OCI-LY7 (cell line): ENCODE data around the gene ROBO2. TPM values are rescaled to one million over a fixed set of nuclear protein-coding genes. Genes with fewer than 3 reads are reported as not detected.

Experiments
- BruUV-seq: library from RNA; stranded (reverse); fragments of 400-500 nt; replicated peaks from 2 replicates; lab custom pipeline; 2021; lab: Mats Ljungman, UMichigan
- CTCF ChIA-PET: fragments of 300-600 bp; sonication (Branson Sonifier 250); formaldehyde crosslinking; loops from one replicate; lab custom pipeline; 2022; ENCODE audit warnings: antibody characterized with exemption; ENCODE audit not compliant: unreplicated experiment; lab: Charles Lee
- POLR2A ChIA-PET: fragments of 300-600 bp; sonication (Branson Sonifier 250); formaldehyde crosslinking; loops from one replicate; lab custom pipeline; 2022; ENCODE audit warnings: antibody characterized with exemption; lab: Charles Lee
- DNase-seq: peaks from one replicate; pipeline ENCODE4 v3.0.0-alpha.2; 2015; ENCODE audit warnings: low spot score
- H2AFZ ChIP-seq: fragments of 200-600 bp; sonication (generic), shearing (Covaris generic); 2 replicates; pipeline ENCODE4 v1.6.1; 2014; ENCODE audit warnings: mild to moderate bottlenecking, antibody characterized with exemption, low read length, moderate library complexity
- H3K27ac ChIP-seq: fragments of 200-600 bp; sonication (generic); 2 replicates; pipeline ENCODE4 v1.5.1; 2014; ENCODE audit warnings: mixed run types, low read depth, mild to moderate bottlenecking, moderate library complexity, low read length, inconsistent platforms; ENCODE audit not compliant: poor library complexity, severe bottlenecking
- H3K36me3 ChIP-seq: fragments of 200-600 bp; sonication (generic); 2 replicates; pipeline ENCODE4 v1.6.1; 2014; ENCODE audit warnings: mild to moderate bottlenecking, antibody characterized with exemption, low read length, moderate library complexity, mixed read lengths; ENCODE audit not compliant: insufficient read depth
- H3K4me1 ChIP-seq: fragments of 200-600 bp; sonication (generic); 2 replicates; pipeline ENCODE4 v1.5.1; 2014; ENCODE audit warnings: mild to moderate bottlenecking, low read length; ENCODE audit not compliant: insufficient read depth, poor library complexity, severe bottlenecking
- H3K4me2 ChIP-seq: fragments of 200-600 bp; sonication (generic); 2 replicates; pipeline ENCODE4 v1.6.1; 2014; ENCODE audit warnings: mild to moderate bottlenecking, low read length
- H3K4me3 ChIP-seq: fragments of 200-600 bp; sonication (generic); 2 replicates; pipeline ENCODE4 v1.5.1; 2014; ENCODE audit warnings: mild to moderate bottlenecking, low read depth, low read length; ENCODE audit not compliant: poor library complexity, severe bottlenecking
- H3K79me2 ChIP-seq: fragments of 200-600 bp; sonication (generic); 2 replicates; pipeline ENCODE4 v1.6.1; 2016; ENCODE audit warnings: low read depth, mild to moderate bottlenecking, low read length, moderate library complexity, mixed read lengths; ENCODE audit not compliant: insufficient read depth
- H3K9me2 ChIP-seq: fragments of 200-600 bp; sonication (generic); 2 replicates; pipeline ENCODE4 v1.6.1; 2016; ENCODE audit warnings: mild to moderate bottlenecking, low read length, mixed read lengths; ENCODE audit not compliant: insufficient read depth
- H3K9me3 ChIP-seq: fragments of 200-600 bp; sonication (generic); 2 replicates; pipeline ENCODE4 v1.6.1; 2014; ENCODE audit warnings: mild to moderate bottlenecking, mixed run types, low read length, mixed read lengths
- H4K20me1 ChIP-seq: fragments of 200-600 bp; sonication (generic); 2 replicates; pipeline ENCODE4 v1.6.1; 2014; ENCODE audit warnings: mild to moderate bottlenecking, antibody characterized with exemption, low read length, moderate library complexity, mixed read lengths; ENCODE audit not compliant: insufficient read depth
- CTCF ChIP-seq: fragments of 200-600 bp; sonication (generic); conservative IDR thresholded peaks from 2 replicates; pipeline ENCODE4 v1.5.1; 2014; ENCODE audit warnings: mild to moderate bottlenecking, antibody characterized with exemption, low read length, moderate library complexity, mixed read lengths
- EZH2phosphoT487 ChIP-seq: fragments of 200-600 bp; sonication (generic); IDR thresholded peaks from 2 replicates; pipeline ENCODE4 v1.6.1; 2018; ENCODE audit warnings: low read depth, borderline replicate concordance, mild to moderate bottlenecking, mixed run types, antibody characterized with exemption, low read length, moderate library complexity, mixed read lengths
- intact Hi-C: fragments of 100-400 bp; cut with micrococcal nuclease; formaldehyde crosslinking; loops from one replicate; pipeline ENCODE4 v1.10.0; 2022; ENCODE audit not compliant: unreplicated experiment
- total RNA-seq, 2 experiments: library from RNA; depleted of rRNA in 1 of 2; stranded (reverse); fragments of >200 nt in 1 of 2; shearing (Covaris generic) in 1 of 2; gene quantifications; 2 replicates each; pipeline ENCODE4 v1.2.3, GENCODE V29; 2014 to 2022

ROBO2 gene
- total RNA-seq, 2 experiments from 2014 or later, result 0.06 to 4.8 TPM

- no peak overlapping the region for H3K4me3 ChIP-seq
- intact Hi-C loops, result no loop called here
- POLR2A ChIA-PET, result no interaction called here
- H3K4me2 ChIP-seq, result no peak overlapping the region
- H3K9me3 ChIP-seq, result no peaks in the 10 kb centered on the region
- no peak overlapping the region for H3K27ac ChIP-seq
- no peaks in the 10 kb centered on the region for H3K4me1 ChIP-seq
- no peaks in the 10 kb centered on the region for H3K79me2 ChIP-seq
- H2AFZ ChIP-seq, result no peak overlapping the region
- no peaks in the 10 kb centered on the region for H3K36me3 ChIP-seq
- no peaks in the 10 kb centered on the region for H3K9me2 ChIP-seq
- H4K20me1 ChIP-seq, result no peaks in the 10 kb centered on the region
- TF ChIP-seq CTCF (no peak), EZH2phosphoT487 (no peak)
- CTCF ChIA-PET, result no interaction called here
- BruUV-seq, result no TSS peak
- no peak for DNase-seq
These were observed 428.1 kb downstream of the ROBO2 start for GRCh38 chr3:77467702-77468625.

GRCh38 chr3:77468626-77469020 lies 428.7 kb downstream of the ROBO2 start:
- ChIA-PET CTCF (no interaction called here), POLR2A (no interaction called here)
- Histone ChIP-seq H3K36me3 (no peaks in the 10 kb centered on the region), H2AFZ (no peak overlapping the region), H3K9me3 (no peaks in the 10 kb centered on the region), H3K9me2 (no peaks in the 10 kb centered on the region), H3K4me2 (no peak overlapping the region), H3K4me3 (no peak overlapping the region), H3K27ac (no peak overlapping the region), H3K4me1 (no peaks in the 10 kb centered on the region), H4K20me1 (no peaks in the 10 kb centered on the region), H3K79me2 (no peaks in the 10 kb centered on the region)
- DNase-seq, result no peak
- TF ChIP-seq EZH2phosphoT487 (no peak), CTCF (no peak)
- intact Hi-C loops, result no loop called here
- no TSS peak for BruUV-seq

- TF ChIP-seq EZH2phosphoT487 (no peak), CTCF (no peak)
- Histone ChIP-seq H3K9me3 (no peaks in the 10 kb centered on the region), H3K27ac (no peak overlapping the region), H2AFZ (no peak overlapping the region), H3K4me3 (no peak overlapping the region), H4K20me1 (no peaks in the 10 kb centered on the region), H3K4me1 (no peaks in the 10 kb centered on the region), H3K9me2 (no peaks in the 10 kb centered on the region), H3K79me2 (no peaks in the 10 kb centered on the region), H3K4me2 (no peak overlapping the region), H3K36me3 (no peaks in the 10 kb centered on the region)
- CTCF ChIA-PET, result no interaction called here
- intact Hi-C loops, result no loop called here
- no TSS peak for BruUV-seq
- POLR2A ChIA-PET, result no interaction called here
- DNase-seq, result no peak
These were observed 435.6 kb downstream of the ROBO2 start for GRCh38 chr3:77475507-77475906.
